RPMI7951 (cell line): Measurements from ENCODE around the gene BLVRA. TPM values are rescaled to one million over a fixed set of nuclear protein-coding genes. Genes with fewer than 3 reads are reported as not detected.

Source experiments
- total RNA-seq: library from RNA; depleted of rRNA; stranded (reverse); fragments of >200 nt; shearing (Covaris generic); gene quantifications from 2 replicates; pipeline ENCODE4 v1.2.3, GENCODE V29; 2014; rRNA removed

The BLVRA gene
- total RNA-seq, 1 experiment from 2014 or later = 65.5 TPM

Other genes starting within 250 kb of the BLVRA start
- gene STK17A, start 175.6 kb upstream of the BLVRA start, total RNA-seq = 94.3 and 97.4 TPM in 2 replicates
- gene COA1, start 29.2 kb upstream of the BLVRA start, total RNA-seq = 228 and 245 TPM in 2 replicates
- gene MRPS24, start 110.8 kb downstream of the BLVRA start, total RNA-seq = 190 and 247 TPM in 2 replicates
- gene URGCP, start 147.9 kb downstream of the BLVRA start, total RNA-seq = 29.4 and 32.8 TPM in 2 replicates
- 17.3 and 24.6 TPM in 2 replicates for gene UBE2D4, start 167.8 kb downstream of the BLVRA start, total RNA-seq
- gene SPDYE1, start 239.2 kb downstream of the BLVRA start, total RNA-seq = not detected in 2 replicates